ENCODE results near the gene MT1HL1. TPM values are rescaled to one million over a fixed set of nuclear protein-coding genes. Genes with fewer than 3 reads are reported as not detected.

The MT1HL1 gene
- polyA plus RNA-seq (2013, experiment 1 of 2; ENCODE audit: insufficient read length) = not detected
- not detected for polyA plus RNA-seq (2013, experiment 2 of 2; ENCODE audit: insufficient read length)

- no peak for DNase-seq
Measured at GRCh38 chr1:237004116-237004515, at the start of gene MT1HL1. MT1HL1 (minus strand) TSS chr1:237004441; CDS start chr1:237004372, 69 bp downstream.

DNA sequence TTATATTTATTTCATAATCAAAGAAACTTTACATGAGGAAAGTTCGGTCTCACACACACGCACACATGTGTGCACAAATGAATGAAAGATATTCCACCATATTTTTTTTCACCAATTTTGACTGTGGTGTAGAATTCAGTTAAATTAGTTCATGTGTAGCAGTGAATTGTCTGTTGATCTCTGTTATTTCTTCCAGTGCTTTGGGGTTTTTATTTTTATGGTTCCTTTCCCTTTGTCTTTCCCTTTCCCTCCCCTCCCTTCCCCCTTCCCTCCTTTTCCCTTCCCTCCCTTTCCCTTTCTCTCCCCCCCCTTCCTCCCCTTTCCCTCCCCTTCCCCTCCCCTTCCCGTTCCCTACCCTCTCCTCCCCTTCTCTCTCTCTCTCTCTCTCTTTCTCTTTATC is 46.7 kb upstream of the MT1HL1 start:
- DNase-seq = no peak

DNA sequence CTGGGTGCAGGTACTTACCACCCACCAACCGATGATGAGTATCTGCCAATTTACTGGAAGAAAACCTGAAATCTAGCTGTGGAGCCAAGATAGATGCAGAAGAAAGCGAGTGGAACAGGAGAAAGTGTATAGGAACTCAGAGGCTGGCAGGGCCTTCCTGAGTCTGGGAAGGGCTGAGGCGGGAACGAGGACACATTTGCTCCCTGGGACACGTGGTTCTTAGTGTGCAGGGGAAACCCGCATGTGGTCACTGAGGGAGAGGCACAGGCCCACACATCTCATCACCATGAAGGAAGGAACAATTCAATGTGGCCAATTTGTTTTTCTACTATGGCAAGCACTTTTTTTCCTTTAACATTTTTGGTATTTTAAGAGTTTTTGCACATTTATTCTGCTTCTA is 45.9 kb upstream of the MT1HL1 start:
- no peak for DNase-seq

DNA sequence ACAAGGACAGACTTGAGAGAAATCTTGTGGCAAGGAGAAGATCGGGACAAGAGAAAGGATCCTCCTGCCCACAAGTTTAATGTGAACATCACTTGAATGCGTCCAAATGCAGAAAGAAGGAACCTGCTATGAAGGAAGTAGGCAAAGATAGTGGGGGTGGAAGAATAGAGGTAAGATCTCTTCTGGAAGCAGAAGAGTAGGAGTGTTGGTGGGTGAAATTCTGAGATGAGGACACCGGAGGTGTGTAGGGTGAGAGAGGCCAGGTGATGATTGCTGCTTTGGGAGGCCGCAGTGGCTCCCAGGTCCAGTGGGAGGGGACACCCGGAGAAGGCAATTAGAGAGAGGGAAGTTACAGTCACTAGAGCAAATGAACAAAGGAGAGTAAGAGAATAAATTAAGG is 44.6 kb upstream of the MT1HL1 start:
- DNase-seq = no peak

DNA sequence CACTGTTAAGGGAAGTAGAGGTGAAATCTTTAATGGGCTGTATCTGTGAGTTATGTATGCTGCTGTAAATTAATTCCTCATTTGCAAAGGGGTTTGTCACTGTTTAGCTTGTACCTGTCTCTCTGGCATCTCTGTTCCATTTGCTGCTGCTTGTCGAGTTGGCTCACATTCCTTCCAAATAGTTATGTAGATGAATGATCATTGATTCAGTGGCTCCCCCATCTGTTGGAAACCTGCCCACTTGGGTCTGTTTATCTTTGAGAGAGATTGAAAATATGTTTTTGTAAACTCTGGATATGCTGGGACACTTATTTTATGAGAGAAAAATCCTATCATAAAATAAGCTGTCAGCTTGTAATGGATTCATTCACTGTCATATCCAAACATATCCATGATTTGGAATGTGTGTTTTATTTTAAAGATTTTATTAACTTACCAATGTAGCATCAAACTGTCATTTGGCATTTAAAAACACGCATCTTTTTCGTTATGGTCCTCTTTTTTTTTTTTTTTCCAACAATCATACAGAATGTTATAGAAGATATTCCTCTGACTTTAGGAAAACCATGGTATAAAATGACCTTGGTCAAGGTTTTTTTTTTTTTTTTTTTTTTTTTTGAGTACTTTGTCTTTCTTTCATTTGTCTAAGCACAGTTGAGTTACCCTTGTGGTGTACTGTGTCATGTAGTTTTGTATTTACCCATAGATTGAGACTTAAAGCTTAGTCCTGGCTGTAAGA is 41.2 kb upstream of the MT1HL1 start:
- no peak for DNase-seq

DNA sequence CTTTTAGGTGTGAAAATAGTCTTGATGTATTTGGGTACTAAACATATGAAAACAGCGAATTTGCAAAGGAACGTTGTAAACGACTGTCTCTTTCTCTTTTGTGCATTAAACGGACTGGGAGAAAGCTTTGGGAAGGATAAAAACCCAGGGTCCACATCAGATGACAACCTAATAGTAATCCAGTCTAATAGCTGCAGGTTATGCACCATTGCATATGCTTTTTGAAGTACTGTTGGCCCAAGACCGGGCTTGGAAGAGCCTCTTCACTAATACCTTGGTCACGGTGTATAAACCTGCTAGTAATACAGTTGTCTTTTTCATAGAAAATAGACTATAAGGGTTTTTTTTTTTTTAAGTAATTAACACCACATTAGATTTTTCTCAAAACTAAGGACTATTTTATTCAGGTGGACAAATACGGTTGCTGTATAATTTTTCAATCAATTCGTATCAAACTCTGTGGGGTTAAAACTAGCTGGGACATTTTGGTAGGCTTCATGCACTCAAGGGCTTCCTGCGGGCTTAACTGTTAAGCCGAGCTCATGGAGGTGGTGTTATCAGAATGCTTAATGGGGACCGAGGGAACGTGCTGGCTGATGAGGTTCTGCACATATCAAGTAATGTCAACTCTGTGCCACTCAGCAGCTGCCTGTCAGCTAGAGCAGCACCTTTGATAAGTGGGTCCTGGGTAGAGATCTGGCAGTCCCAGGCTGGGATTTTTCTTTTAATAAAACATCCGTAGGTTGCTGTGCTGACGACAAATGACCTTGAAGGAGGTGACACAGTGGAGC is 39.8 kb upstream of the MT1HL1 start:
- DNase-seq = no peak

- DNase-seq = no peak
Measured at GRCh38 chr1:237042892-237043576, 38.8 kb upstream of the MT1HL1 start.

DNA sequence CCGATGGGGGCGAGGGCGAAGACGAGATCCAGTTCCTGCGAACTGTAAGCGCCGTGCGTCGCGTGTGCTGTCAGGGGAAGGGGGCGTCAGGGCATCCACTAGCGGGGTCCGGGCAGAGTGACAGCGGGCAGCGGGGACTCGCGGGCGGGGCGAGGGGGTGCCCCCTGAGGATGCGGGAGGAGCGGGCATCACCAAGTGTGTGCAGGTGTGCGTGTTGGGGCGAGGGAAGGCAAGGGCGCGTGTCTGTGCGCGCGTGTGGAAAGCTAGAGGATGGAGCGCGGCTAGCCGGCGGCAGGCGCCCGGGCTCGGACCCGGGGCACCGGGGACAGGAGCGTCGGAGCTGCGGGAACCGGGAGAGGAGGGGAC is 38.3 kb upstream of the MT1HL1 start:
- no peak for DNase-seq

DNA sequence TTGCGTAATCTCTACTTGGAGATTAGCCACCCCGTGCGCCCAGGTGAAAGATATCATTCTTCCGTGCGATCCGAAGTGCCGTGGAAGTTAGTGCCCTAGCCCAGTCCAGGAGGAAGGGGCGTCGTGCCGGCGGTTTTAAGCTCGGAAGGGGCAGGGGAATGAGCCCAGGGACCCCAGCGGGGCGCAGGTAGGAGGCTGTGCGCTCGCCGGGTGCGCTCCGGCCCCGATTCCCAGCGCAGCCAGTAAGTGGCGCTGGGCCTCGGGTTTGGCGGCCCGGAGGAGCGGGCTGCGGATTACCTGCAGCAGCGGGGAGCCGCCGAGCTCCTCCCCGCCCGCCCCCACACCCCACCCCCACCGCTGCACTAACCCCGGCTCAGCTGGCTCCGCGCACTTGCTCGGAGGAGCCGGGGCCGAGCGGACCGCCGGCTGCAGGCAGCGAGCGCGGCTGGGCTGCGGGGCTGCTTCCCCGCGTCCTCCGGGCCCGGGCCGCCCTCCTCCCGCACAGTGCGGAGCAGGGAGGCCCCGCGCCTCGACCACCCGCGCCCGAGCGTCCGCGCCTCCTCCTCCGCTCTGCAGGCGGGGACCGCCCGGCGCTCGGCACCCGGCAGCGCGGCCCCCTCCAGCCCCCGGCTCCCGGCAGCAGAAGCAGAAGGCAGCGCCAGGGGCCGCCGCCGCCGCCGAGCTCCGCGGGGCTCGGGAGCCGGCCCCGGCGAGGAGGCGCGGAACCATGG is 37.7 kb upstream of the MT1HL1 start, which contains the start of gene RYR2:
RYR2 (plus strand) TSS at position 390 of the 731 bp plus-strand sequence; CDS start at position 728, 338 bp downstream.
- DNase-seq = no peak

- DNase-seq = no peak
Measured at GRCh38 chr1:237041461-237041794, 37.2 kb upstream of the MT1HL1 start.

DNA sequence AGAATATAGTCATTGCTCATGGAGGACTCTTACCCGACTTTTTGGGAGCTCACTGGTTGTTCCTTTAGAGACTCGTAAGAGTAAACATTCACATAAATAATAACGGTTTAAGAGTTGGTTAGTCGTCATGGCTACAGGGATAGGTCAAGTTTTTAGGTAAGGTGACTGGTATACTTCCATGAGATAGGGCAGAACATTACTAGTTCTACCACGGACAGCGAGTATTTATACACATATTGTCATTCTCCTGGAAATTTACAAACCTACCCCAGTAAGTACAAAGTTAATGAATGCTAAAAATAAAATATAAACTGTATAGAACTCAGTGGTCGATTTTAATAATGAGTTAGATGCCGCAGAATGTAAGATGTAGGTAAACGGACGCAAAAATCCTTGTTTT is 36.6 kb upstream of the MT1HL1 start:
- no peak for DNase-seq

GRCh38 chr1:237038211-237038610 is 34.0 kb upstream of the MT1HL1 start:
- no peak for DNase-seq

GRCh38 chr1:237035759-237036158 is 31.5 kb upstream of the MT1HL1 start:
- no peak for DNase-seq

- no peak for DNase-seq
Measured at GRCh38 chr1:237033804-237034203, 29.6 kb upstream of the MT1HL1 start.

DNA sequence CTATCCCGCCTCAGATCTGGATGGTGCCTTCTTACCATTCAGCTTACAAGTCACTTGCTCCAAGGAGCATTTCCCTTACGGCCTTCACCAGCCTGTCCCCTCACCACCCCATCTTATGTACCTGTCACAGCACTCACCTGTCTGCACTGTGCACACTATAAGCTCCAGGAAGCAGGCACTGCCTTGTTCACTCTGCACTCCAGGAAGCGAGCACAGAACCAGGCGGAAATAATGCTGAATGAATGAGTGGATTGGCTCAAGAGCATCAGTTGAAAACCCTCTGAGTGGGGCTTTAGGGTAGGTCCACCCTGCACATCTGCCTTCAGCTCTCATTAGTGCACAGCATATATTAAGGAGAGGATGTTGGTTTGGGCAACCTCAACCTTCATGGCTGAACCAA is 28.8 kb upstream of the MT1HL1 start:
- no peak for DNase-seq

DNA sequence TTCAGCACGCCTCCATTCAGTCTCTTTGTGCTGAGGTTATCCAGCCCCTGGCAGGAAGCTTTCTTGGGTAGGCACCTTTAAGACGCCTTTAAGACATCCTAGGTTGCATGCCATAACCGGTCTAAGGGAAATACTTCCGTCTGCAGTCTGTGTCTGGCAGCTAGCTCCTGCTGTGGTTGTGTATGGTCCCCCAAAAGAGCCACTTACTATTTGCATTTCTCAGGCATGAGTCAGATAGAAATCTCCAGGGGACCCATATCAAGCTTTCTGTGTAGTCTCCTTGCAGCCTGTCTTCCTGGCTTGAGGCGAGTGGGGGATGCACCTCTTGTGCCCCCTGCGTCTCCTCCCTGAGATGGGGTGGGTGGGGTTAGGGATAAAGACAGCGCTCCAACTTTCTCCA is 27.8 kb upstream of the MT1HL1 start:
- DNase-seq = no peak

GRCh38 chr1:237031480-237031879 is 27.2 kb upstream of the MT1HL1 start:
- no peak for DNase-seq

- no peak for DNase-seq
Measured at GRCh38 chr1:237029850-237030535, 25.8 kb upstream of the MT1HL1 start.

DNA sequence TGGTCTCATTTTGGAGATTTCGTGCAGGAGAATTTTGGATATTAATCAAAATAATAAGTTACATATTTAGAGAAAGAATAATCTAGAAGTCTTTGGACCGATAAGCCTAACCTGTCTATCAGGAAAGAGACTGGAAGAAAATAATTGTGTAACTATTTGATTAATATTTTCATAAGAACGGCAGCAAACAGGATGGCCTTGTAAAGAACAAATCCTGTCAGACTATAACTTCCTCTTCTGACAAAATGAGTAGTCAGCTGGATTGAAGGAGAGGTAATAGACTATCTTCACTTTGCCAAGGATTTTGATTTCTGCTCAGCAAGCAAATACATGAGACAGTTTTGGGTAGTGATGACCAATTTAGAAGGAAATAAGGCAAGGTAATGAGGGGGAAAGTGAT is 25.0 kb upstream of the MT1HL1 start:
- DNase-seq = no peak

DNA sequence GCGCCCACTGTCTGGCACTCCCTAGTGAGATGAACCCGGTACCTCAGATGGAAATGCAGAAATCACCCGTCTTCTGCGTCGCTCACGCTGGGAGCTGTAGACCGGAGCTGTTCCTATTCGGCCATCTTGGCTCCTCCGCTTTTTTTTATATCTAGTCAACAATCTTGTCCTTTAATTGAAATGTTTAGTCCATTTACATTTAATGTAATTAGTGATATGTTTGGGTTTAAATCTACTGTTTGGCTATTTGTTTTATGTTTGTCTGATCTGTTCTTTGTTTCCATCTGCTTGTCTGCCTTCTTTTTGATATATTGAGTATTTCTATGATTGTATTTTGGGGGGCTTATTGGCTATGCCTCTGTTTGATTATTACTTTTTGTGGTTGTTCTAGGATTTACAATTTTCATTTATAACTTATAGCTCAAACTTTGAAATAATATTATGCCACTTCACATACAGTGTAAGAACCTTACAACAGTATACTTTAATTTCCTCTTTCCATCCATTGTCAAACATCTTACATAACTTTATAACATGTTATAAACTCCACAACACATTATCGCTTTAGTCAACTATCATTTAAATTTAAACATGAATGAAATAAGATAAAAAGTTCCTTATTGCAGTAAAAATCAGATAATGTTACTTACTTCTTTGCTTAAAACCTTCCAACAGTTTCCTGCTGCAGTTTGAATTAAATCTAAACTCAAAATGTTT is 21.3 kb upstream of the MT1HL1 start:
- DNase-seq = no peak

DNA sequence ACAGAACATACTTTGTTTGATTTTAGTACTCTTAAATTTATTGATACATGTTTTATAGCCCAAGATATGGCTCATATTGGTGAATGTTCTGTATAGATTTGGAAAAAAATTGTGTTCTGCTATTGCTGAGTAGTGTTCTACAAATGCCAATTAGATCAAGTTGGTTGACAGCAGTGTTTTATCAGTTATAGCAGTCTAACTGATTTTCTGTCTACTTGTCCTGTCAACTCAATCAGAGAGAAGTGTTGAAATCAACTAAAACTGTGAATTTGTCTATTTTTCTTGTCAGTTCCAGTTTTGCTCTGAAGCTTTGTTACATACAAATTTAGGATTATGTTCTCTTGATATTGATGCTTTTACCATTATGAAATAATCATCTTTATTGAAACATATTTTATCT is 14.7 kb upstream of the MT1HL1 start:
- no peak for DNase-seq

Data from fibroblast of skin of abdomen (primary cell).